ENCODE data around the gene ALS2CL. TPM values are rescaled to one million over a fixed set of nuclear protein-coding genes. Genes with fewer than 3 reads are reported as not detected.

The ALS2CL gene
- total and polyA plus RNA-seq, 2 donors, result 4.3 to 22.4 TPM

- no peaks in the 10 kb centered on the region for H3K36me3 ChIP-seq (ENCODE audit: control insufficient read depth in 2 of 2, insufficient read depth in 2 of 2, low read length in 1 of 2)
- 94% methylated on average over 2 of the region's 2 CpGs for WGBS
- no peak for DNase-seq (ENCODE audit: low read depth in 6 of 9, low spot score in 9 of 9)
Measured at GRCh38 chr3:46684891-46685290, 8.6 kb downstream of the ALS2CL start.

GRCh38 chr3:46682974-46683373 lies 10.5 kb downstream of the ALS2CL start:
- Histone ChIP-seq H3K36me3 (ENCODE audit: control insufficient read depth in 2 of 2, insufficient read depth in 2 of 2, low read length in 1 of 2) (no peaks in the 10 kb centered on the region), H3K27ac (ENCODE audit: low read depth in 1 of 2, low read length in 1 of 2) (no peak overlapping the region), H3K4me3 (ENCODE audit: low read length in 2 of 2) (no peak overlapping the region), H3K27me3 (ENCODE audit: control insufficient read depth in 2 of 2, insufficient read depth in 1 of 2, low read length in 1 of 2) (peaks cover 0 to 2% of the 10 kb centered on the region in 2 donors), H3K4me1 (ENCODE audit: control insufficient read depth in 2 of 2, insufficient read depth in 2 of 2, low read length in 2 of 2) (no peaks in the 10 kb centered on the region), H3K9me3 (ENCODE audit: control insufficient read depth in 2 of 2, insufficient read depth in 1 of 2, low read length in 1 of 2) (no peaks in the 10 kb centered on the region)
- no peak for DNase-seq (ENCODE audit: low read depth in 6 of 9, low spot score in 9 of 9)
- whole genome bisulfite sequencing, result 93% methylated on average over 11 of the region's 11 CpGs

More at GRCh38 chr3:46684891-46685290, 8.6 kb downstream of the ALS2CL start:
- no peak overlapping the region for H3K4me3 ChIP-seq (ENCODE audit: low read length in 2 of 2)
- H3K27me3 ChIP-seq (ENCODE audit: control insufficient read depth in 2 of 2, insufficient read depth in 1 of 2, low read length in 1 of 2), result peaks cover 0 to 2% of the 10 kb centered on the region in 2 donors
- H3K4me1 ChIP-seq (ENCODE audit: control insufficient read depth in 2 of 2, insufficient read depth in 2 of 2, low read length in 2 of 2), result no peaks in the 10 kb centered on the region
- no peaks in the 10 kb centered on the region for H3K9me3 ChIP-seq (ENCODE audit: control insufficient read depth in 2 of 2, insufficient read depth in 1 of 2, low read length in 1 of 2)
- no peak overlapping the region for H3K27ac ChIP-seq (ENCODE audit: low read depth in 1 of 2, low read length in 1 of 2)

- 82% methylated on average over 13 of the region's 13 CpGs for WGBS
- Histone ChIP-seq H3K9me3 (ENCODE audit: control insufficient read depth in 2 of 2, insufficient read depth in 1 of 2, low read length in 1 of 2) (no peaks in the 10 kb centered on the region), H3K36me3 (ENCODE audit: control insufficient read depth in 2 of 2, insufficient read depth in 2 of 2, low read length in 1 of 2) (no peaks in the 10 kb centered on the region), H3K27ac (ENCODE audit: low read depth in 1 of 2, low read length in 1 of 2) (no peak overlapping the region), H3K4me1 (ENCODE audit: control insufficient read depth in 2 of 2, insufficient read depth in 2 of 2, low read length in 2 of 2) (no peaks in the 10 kb centered on the region), H3K27me3 (ENCODE audit: control insufficient read depth in 2 of 2, insufficient read depth in 1 of 2, low read length in 1 of 2) (peaks cover 0 to 2% of the 10 kb centered on the region in 2 donors), H3K4me3 (ENCODE audit: low read length in 2 of 2) (no peak overlapping the region)
- DNase-seq (ENCODE audit: low read depth in 6 of 9, low spot score in 9 of 9), result no peak
Measured at GRCh38 chr3:46681856-46682540, 11.5 kb downstream of the ALS2CL start.

- Histone ChIP-seq H3K27me3 (ENCODE audit: control insufficient read depth in 2 of 2, insufficient read depth in 1 of 2, low read length in 1 of 2) (peaks cover 0 to 2% of the 10 kb centered on the region in 2 donors), H3K27ac (ENCODE audit: low read depth in 1 of 2, low read length in 1 of 2) (no peak overlapping the region), H3K9me3 (ENCODE audit: control insufficient read depth in 2 of 2, insufficient read depth in 1 of 2, low read length in 1 of 2) (no peaks in the 10 kb centered on the region), H3K4me1 (ENCODE audit: control insufficient read depth in 2 of 2, insufficient read depth in 2 of 2, low read length in 2 of 2) (no peaks in the 10 kb centered on the region), H3K36me3 (ENCODE audit: control insufficient read depth in 2 of 2, insufficient read depth in 2 of 2, low read length in 1 of 2) (no peaks in the 10 kb centered on the region), H3K4me3 (ENCODE audit: low read length in 2 of 2) (no peak overlapping the region)
- DNase-seq (ENCODE audit: low read depth in 6 of 9, low spot score in 9 of 9), result no peak
- WGBS, result 95% methylated on average over 10 of the region's 10 CpGs
Measured at GRCh38 chr3:46681387-46681786, 12.1 kb downstream of the ALS2CL start.

GRCh38 chr3:46680298-46680826 lies 13.1 kb downstream of the ALS2CL start:
- Histone ChIP-seq H3K4me3 (ENCODE audit: low read length in 2 of 2) (no peak overlapping the region), H3K27me3 (ENCODE audit: control insufficient read depth in 2 of 2, insufficient read depth in 1 of 2, low read length in 1 of 2) (peaks cover 0 to 2% of the 10 kb centered on the region in 2 donors), H3K27ac (ENCODE audit: low read depth in 1 of 2, low read length in 1 of 2) (no peak overlapping the region), H3K36me3 (ENCODE audit: control insufficient read depth in 2 of 2, insufficient read depth in 2 of 2, low read length in 1 of 2) (no peaks in the 10 kb centered on the region), H3K9me3 (ENCODE audit: control insufficient read depth in 2 of 2, insufficient read depth in 1 of 2, low read length in 1 of 2) (no peaks in the 10 kb centered on the region), H3K4me1 (ENCODE audit: control insufficient read depth in 2 of 2, insufficient read depth in 2 of 2, low read length in 2 of 2) (no peaks in the 10 kb centered on the region)
- DNase-seq (ENCODE audit: low read depth in 6 of 9, low spot score in 9 of 9), result no peak
- WGBS, result 96% methylated on average over 9 of the region's 9 CpGs

- H3K4me3 ChIP-seq (ENCODE audit: low read length in 2 of 2), result no peak overlapping the region
- no peak for DNase-seq (ENCODE audit: low read depth in 6 of 9, low spot score in 9 of 9)
- H3K27me3 ChIP-seq (ENCODE audit: control insufficient read depth in 2 of 2, insufficient read depth in 1 of 2, low read length in 1 of 2), result peaks cover 0 to 2% of the 10 kb centered on the region in 2 donors
- 96% methylated on average over 5 of the region's 5 CpGs for WGBS
- no peaks in the 10 kb centered on the region for H3K4me1 ChIP-seq (ENCODE audit: control insufficient read depth in 2 of 2, insufficient read depth in 2 of 2, low read length in 2 of 2)
- no peaks in the 10 kb centered on the region for H3K9me3 ChIP-seq (ENCODE audit: control insufficient read depth in 2 of 2, insufficient read depth in 1 of 2, low read length in 1 of 2)
- no peaks in the 10 kb centered on the region for H3K36me3 ChIP-seq (ENCODE audit: control insufficient read depth in 2 of 2, insufficient read depth in 2 of 2, low read length in 1 of 2)
- H3K27ac ChIP-seq (ENCODE audit: low read depth in 1 of 2, low read length in 1 of 2), result no peak overlapping the region
Measured at GRCh38 chr3:46679681-46680080, 13.8 kb downstream of the ALS2CL start.

GRCh38 chr3:46678280-46678679 lies 15.2 kb downstream of the ALS2CL start:
- Histone ChIP-seq H3K4me1 (ENCODE audit: control insufficient read depth in 2 of 2, insufficient read depth in 2 of 2, low read length in 2 of 2) (no peaks in the 10 kb centered on the region), H3K27ac (ENCODE audit: low read depth in 1 of 2, low read length in 1 of 2) (no peak overlapping the region), H3K4me3 (ENCODE audit: low read length in 2 of 2) (no peak overlapping the region), H3K9me3 (ENCODE audit: control insufficient read depth in 2 of 2, insufficient read depth in 1 of 2, low read length in 1 of 2) (no peaks in the 10 kb centered on the region), H3K36me3 (ENCODE audit: control insufficient read depth in 2 of 2, insufficient read depth in 2 of 2, low read length in 1 of 2) (no peaks in the 10 kb centered on the region), H3K27me3 (ENCODE audit: control insufficient read depth in 2 of 2, insufficient read depth in 1 of 2, low read length in 1 of 2) (peaks cover 0 to 2% of the 10 kb centered on the region in 2 donors)
- WGBS, result 96% methylated on average over 6 of the region's 6 CpGs
- DNase-seq (ENCODE audit: low read depth in 6 of 9, low spot score in 9 of 9), result no peak

- no peaks in the 10 kb centered on the region for H3K36me3 ChIP-seq (ENCODE audit: control insufficient read depth in 2 of 2, insufficient read depth in 2 of 2, low read length in 1 of 2)
- 91% methylated on average over 6 of the region's 6 CpGs for WGBS
- H3K9me3 ChIP-seq (ENCODE audit: control insufficient read depth in 2 of 2, insufficient read depth in 1 of 2, low read length in 1 of 2), result no peaks in the 10 kb centered on the region
- no peak overlapping the region for H3K4me3 ChIP-seq (ENCODE audit: low read length in 2 of 2)
- H3K4me1 ChIP-seq (ENCODE audit: control insufficient read depth in 2 of 2, insufficient read depth in 2 of 2, low read length in 2 of 2), result no peaks in the 10 kb centered on the region
- peaks cover 0 to 2% of the 10 kb centered on the region in 2 donors for H3K27me3 ChIP-seq (ENCODE audit: control insufficient read depth in 2 of 2, insufficient read depth in 1 of 2, low read length in 1 of 2)
- no peak overlapping the region for H3K27ac ChIP-seq (ENCODE audit: low read depth in 1 of 2, low read length in 1 of 2)
- DNase-seq (ENCODE audit: low read depth in 6 of 9, low spot score in 9 of 9), result no peak
Measured at GRCh38 chr3:46677411-46677726, 16.1 kb downstream of the ALS2CL start.

- no peak overlapping the region for H3K4me3 ChIP-seq (ENCODE audit: low read length in 2 of 2)
- H3K9me3 ChIP-seq (ENCODE audit: control insufficient read depth in 2 of 2, insufficient read depth in 1 of 2, low read length in 1 of 2), result no peaks in the 10 kb centered on the region
- peaks cover 0 to 2% of the 10 kb centered on the region in 2 donors for H3K27me3 ChIP-seq (ENCODE audit: control insufficient read depth in 2 of 2, insufficient read depth in 1 of 2, low read length in 1 of 2)
- no peaks in the 10 kb centered on the region for H3K4me1 ChIP-seq (ENCODE audit: control insufficient read depth in 2 of 2, insufficient read depth in 2 of 2, low read length in 2 of 2)
- WGBS, result 91% methylated on average over 16 of the region's 16 CpGs
- no peak for DNase-seq (ENCODE audit: low read depth in 6 of 9, low spot score in 9 of 9)
- H3K27ac ChIP-seq (ENCODE audit: low read depth in 1 of 2, low read length in 1 of 2), result no peak overlapping the region
- no peaks in the 10 kb centered on the region for H3K36me3 ChIP-seq (ENCODE audit: control insufficient read depth in 2 of 2, insufficient read depth in 2 of 2, low read length in 1 of 2)
Measured at GRCh38 chr3:46676601-46677410, 16.7 kb downstream of the ALS2CL start.
